Measurements from ENCODE around the gene TOP2B.

The TOP2B gene

DNA sequence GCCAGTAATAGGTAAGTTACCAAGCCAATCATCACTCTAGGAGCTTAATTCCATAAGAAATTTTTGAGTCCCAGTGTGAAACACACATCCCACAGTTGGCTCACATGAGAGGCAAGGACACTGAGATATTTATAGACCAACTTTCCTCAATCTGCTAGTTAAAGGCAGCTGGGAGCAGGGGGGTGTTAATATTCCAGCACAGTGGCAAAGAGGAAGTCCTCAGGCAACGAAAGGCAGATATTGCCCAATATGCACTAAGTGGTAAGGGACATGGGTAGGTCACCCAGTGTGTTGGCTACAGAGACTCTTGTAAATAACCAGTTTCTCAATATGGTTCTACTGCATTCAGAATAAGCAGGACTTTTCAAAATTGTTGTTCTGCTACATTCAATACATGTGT, 61.0 kb downstream of the TOP2B start (continued):
- TF ChIP-seq, protein P1, sequence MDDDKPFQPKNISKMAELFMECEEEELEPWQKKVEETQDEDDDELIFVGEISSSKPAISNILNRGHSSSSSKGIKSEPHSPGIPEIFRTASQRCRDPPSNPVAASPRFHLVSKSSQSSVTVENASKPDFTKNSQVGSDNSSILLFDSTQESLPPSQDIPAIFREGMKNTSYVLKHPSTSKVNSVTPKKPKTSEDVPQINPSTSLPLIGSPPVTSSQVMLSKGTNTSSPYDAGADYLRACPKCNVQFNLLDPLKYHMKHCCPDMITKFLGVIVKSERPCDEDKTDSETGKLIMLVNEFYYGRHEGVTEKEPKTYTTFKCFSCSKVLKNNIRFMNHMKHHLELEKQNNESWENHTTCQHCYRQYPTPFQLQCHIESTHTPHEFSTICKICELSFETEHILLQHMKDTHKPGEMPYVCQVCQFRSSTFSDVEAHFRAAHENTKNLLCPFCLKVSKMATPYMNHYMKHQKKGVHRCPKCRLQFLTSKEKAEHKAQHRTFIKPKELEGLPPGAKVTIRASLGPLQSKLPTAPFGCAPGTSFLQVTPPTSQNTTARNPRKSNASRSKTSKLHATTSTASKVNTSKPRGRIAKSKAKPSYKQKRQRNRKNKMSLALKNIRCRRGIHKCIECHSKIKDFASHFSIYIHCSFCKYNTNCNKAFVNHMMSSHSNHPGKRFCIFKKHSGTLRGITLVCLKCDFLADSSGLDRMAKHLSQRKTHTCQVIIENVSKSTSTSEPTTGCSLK (tag by site-specific recombination; IDR thresholded peaks at IDR 0.05), result no peak
- no peak for TF ChIP-seq ZBTB10 (tag by site-specific recombination; IDR thresholded peaks at IDR 0.05)

GRCh38 chr3:25597535-25598101, 67.1 kb downstream of the TOP2B start:
- Histone ChIP-seq H3K9me3 (ENCODE audit: control insufficient read depth, insufficient read depth, low read depth, low read length) (no peaks in the 10 kb centered on the region), H3K4me3 (ENCODE audit: low read depth, low read length) (no peak overlapping the region), H3K27ac (ENCODE audit: extremely low read depth, low read depth, low read length) (no peak overlapping the region), H3K36me3 (ENCODE audit: control insufficient read depth in 2 of 2, insufficient read depth in 1 of 2, low read length in 2 of 2) (peaks cover 0 to 58% of the 10 kb centered on the region in 2 experiments; a peak in 1 of 3 replicates), H3K4me1 (ENCODE audit: control insufficient read depth, insufficient read depth, low read length) (no peaks in the 10 kb centered on the region)
- ChIA-PET POLR2A (no interaction called here), CTCF (no interaction called here)
- TF ChIP-seq, protein P2, sequence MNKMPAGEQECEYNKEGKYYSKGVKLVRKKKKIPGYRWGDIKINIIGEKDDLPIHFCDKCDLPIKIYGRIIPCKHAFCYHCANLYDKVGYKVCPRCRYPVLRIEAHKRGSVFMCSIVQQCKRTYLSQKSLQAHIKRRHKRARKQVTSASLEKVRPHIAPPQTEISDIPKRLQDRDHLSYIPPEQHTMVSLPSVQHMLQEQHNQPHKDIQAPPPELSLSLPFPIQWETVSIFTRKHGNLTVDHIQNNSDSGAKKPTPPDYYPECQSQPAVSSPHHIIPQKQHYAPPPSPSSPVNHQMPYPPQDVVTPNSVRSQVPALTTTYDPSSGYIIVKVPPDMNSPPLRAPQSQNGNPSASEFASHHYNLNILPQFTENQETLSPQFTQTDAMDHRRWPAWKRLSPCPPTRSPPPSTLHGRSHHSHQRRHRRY (tag by site-specific recombination; IDR thresholded peaks at IDR 0.05), result no peak
- TF ChIP-seq, protein P3, sequence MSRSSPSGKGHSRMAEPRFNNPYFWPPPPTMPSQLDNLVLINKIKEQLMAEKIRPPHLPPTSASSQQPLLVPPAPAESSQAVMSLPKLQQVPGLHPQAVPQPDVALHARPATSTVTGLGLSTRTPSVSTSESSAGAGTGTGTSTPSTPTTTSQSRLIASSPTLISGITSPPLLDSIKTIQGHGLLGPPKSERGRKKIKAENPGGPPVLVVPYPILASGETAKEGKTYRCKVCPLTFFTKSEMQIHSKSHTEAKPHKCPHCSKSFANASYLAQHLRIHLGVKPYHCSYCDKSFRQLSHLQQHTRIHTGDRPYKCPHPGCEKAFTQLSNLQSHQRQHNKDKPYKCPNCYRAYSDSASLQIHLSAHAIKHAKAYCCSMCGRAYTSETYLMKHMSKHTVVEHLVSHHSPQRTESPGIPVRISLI (tag by site-specific recombination; IDR thresholded peaks at IDR 0.05), result no peak

- Histone ChIP-seq H3K27ac (ENCODE audit: extremely low read depth, low read depth, low read length) (no peak overlapping the region), H3K4me1 (ENCODE audit: control insufficient read depth, insufficient read depth, low read length) (no peaks in the 10 kb centered on the region), H3K36me3 (ENCODE audit: control insufficient read depth in 2 of 2, insufficient read depth in 1 of 2, low read length in 2 of 2) (peaks cover 0 to 29% of the 10 kb centered on the region in 2 experiments; a peak in 1 of 3 replicates), H3K9me3 (ENCODE audit: control insufficient read depth, insufficient read depth, low read depth, low read length) (no peaks in the 10 kb centered on the region), H3K4me3 (ENCODE audit: low read depth, low read length) (no peak overlapping the region)
- ChIA-PET CTCF (interaction anchor here (0.5 to 1.7 kb wide), 22 partner anchors 8 to 911 kb away, joined by 3 to 11 read pairs (median 4); no protein-coding TSS in a partner anchor), POLR2A (no interaction called here)
- TF ChIP-seq ZNF660 (tag by site-specific recombination; IDR thresholded peaks at IDR 0.05), result 0 out of 2 replicates have a peak, but pooled peaks have one; percentile 11
- no peak for TF ChIP-seq FEZF1 (tag by site-specific recombination; IDR thresholded peaks at IDR 0.05)
- TF ChIP-seq BCL6B (tag by site-specific recombination; IDR thresholded peaks at IDR 0.05), result no peak
- TF ChIP-seq ZNF654 (tag by site-specific recombination; IDR thresholded peaks at IDR 0.05; ENCODE audit: low read depth), result peak; percentile 81
These were observed 70.7 kb downstream of the TOP2B start for GRCh38 chr3:25594007-25594502.

DNA sequence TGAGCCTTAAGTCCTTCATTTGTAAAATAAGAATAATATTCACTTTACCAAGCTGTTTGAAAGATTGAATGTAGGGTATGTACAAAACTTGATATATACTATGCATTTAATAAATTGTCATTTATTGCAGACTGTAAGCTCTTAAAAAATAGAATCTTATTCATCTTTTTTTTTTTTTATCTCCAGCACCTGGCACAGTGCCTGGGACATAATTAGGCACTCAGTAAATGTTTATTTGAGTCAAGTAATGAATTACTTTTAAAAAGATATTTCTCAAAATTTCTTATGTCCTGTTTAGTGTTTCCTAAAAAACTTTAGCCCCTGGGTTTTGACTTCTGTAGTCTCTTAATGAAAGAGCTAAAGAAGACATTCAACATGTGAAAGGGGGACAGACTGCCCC, 71.7 kb downstream of the TOP2B start:
- Histone ChIP-seq H3K36me3 (ENCODE audit: control insufficient read depth in 2 of 2, insufficient read depth in 1 of 2, low read length in 2 of 2) (peaks cover 0 to 21% of the 10 kb centered on the region in 2 experiments; a peak in 1 of 3 replicates), H3K27ac (ENCODE audit: extremely low read depth, low read depth, low read length) (no peak overlapping the region), H3K4me3 (ENCODE audit: low read depth, low read length) (no peak overlapping the region), H3K9me3 (ENCODE audit: control insufficient read depth, insufficient read depth, low read depth, low read length) (no peaks in the 10 kb centered on the region), H3K4me1 (ENCODE audit: control insufficient read depth, insufficient read depth, low read length) (no peaks in the 10 kb centered on the region)
- ChIA-PET CTCF (interaction anchor here (0.5 to 1.7 kb wide), 14 partner anchors 10 to 868 kb away, joined by 3 to 11 read pairs (median 4); partner anchors contain the start of gene RARB), POLR2A (no interaction called here)
- TF ChIP-seq ZNF169 (tag by site-specific recombination; IDR thresholded peaks at IDR 0.05) (no peak), ZNF133 (tag by site-specific recombination; IDR thresholded peaks at IDR 0.05) (no peak), SALL2 (tag by site-specific recombination; IDR thresholded peaks at IDR 0.05; ENCODE audit: borderline replicate concordance) (no peak), YY1 (tag by site-specific recombination; IDR thresholded peaks at IDR 0.05) (no peak), PRDM6 (tag by site-specific recombination; IDR thresholded peaks at IDR 0.05) (peak; percentile 44; the same call in 1 of the 2 replicates)

Measured in HEK293 (cell line).